Measurements from ENCODE around the gene IQGAP1. TPM values are rescaled to one million over a fixed set of nuclear protein-coding genes. Genes with fewer than 3 reads are reported as not detected.

Gene IQGAP1
- total and polyA plus RNA-seq, 2 of the 13 experiments (the other 11 are each of a cell fraction or from before 2014, with no cell fraction given), result 29.5 to 37.9 TPM

- Histone ChIP-seq H3K4me2 (ENCODE audit: low read depth, low read length) (no peak overlapping the region), H3K79me2 (ENCODE audit: insufficient read depth, low read length) (peaks cover 13% of the 10 kb centered on the region), H2AFZ (ENCODE audit: low read length) (no peak overlapping the region), H3K9ac (ENCODE audit: insufficient read depth, low read depth, low read length) (no peak overlapping the region), H3K9me3 (ENCODE audit: low read length) (no peaks in the 10 kb centered on the region), H3K27ac (ENCODE audit: extremely low read length, insufficient read depth, low read length) (no peak overlapping the region), H3K4me3 (replicated peaks in 1 of 3; ENCODE audit: insufficient read depth in 1 of 3, low read depth in 2 of 3, low read length in 3 of 3) (no peak overlapping the region), H3K4me1 (ENCODE audit: insufficient read depth, low read length) (no peaks in the 10 kb centered on the region), H3K36me3 (replicated peaks in 1 of 2; ENCODE audit: control insufficient read depth in 1 of 2, insufficient read depth in 2 of 2, low read length in 2 of 2) (no peaks in the 10 kb centered on the region), H3K27me3 (ENCODE audit: control insufficient read depth in 1 of 2, insufficient read depth in 2 of 2, low read length in 2 of 2) (no peaks in the 10 kb centered on the region), H4K20me1 (ENCODE audit: insufficient read depth, low read length) (no peaks in the 10 kb centered on the region)
- FAIRE-seq, result no peak
- intact Hi-C loops (cut with micrococcal nuclease; ENCODE audit: unreplicated experiment) (no loop called here), in situ Hi-C loops (cut with HindIII; ENCODE audit: extremely low pct_ligation_motif_present, low pct_unique_long_range_greater_than_20kb) (no loop called here)
- POLR2A ChIA-PET, result no interaction called here
- DNase-seq (ENCODE audit: low spot score), result no peak
- CTCF ChIA-PET (ENCODE audit: low intra/inter-chr PET ratio, low total read pairs), result no interaction called here
- 89% methylated on average over 3 of the region's 3 CpGs for WGBS (ENCODE audit: low lambda C conversion rate)
- ATAC-seq, result no peak
- no TSS peak for BruUV-seq (replicated peaks)
- TF ChIP-seq XBP1 (CRISPR knock-in tag; IDR thresholded peaks at IDR 0.05) (no peak), PAXIP1 (CRISPR knock-in tag; conservative IDR thresholded peaks at IDR 0.05) (no peak), SAFB2 (CRISPR knock-in tag; IDR thresholded peaks at IDR 0.05; ENCODE audit: borderline replicate concordance, low read depth) (no peak), NKX3-1 (CRISPR knock-in tag; IDR thresholded peaks at IDR 0.05) (no peak), PITX1 (CRISPR knock-in tag; IDR thresholded peaks at IDR 0.05) (no peak), DPF2 (CRISPR knock-in tag; IDR thresholded peaks at IDR 0.05; ENCODE audit: borderline replicate concordance, low read depth) (no peak), CTCF (CRISPR knock-in tag; IDR thresholded peaks at IDR 0.05) (no peak), ZNF816 (CRISPR knock-in tag; IDR thresholded peaks at IDR 0.05; ENCODE audit: borderline replicate concordance) (no peak), ZNF572 (CRISPR knock-in tag; IDR thresholded peaks at IDR 0.05) (no peak), ZNF431 (CRISPR knock-in tag; IDR thresholded peaks at IDR 0.05; ENCODE audit: borderline replicate concordance, low read depth) (no peak), TCF12 (IDR thresholded peaks at IDR 0.05) (no peak), TCF12 (CRISPR knock-in tag; IDR thresholded peaks at IDR 0.05) (no peak)
Observed at GRCh38 chr15:90412356-90413194, 24.5 kb downstream of the IQGAP1 start.

All from HepG2 (cell line).